ENCODE measurements around the gene E2F2. TPM values are rescaled to one million over a fixed set of nuclear protein-coding genes. Genes with fewer than 3 reads are reported as not detected.

E2F2 gene
- total RNA-seq (2014; rRNA removed; shearing (Covaris generic)) = 1.1 and 1.2 TPM in 2 replicates
- polyA plus RNA-seq (2016; fragmentation: Nextera tagmentation; extraction: Ambion mirVana) = 0.20 and 0.51 TPM in 2 replicates

DNA sequence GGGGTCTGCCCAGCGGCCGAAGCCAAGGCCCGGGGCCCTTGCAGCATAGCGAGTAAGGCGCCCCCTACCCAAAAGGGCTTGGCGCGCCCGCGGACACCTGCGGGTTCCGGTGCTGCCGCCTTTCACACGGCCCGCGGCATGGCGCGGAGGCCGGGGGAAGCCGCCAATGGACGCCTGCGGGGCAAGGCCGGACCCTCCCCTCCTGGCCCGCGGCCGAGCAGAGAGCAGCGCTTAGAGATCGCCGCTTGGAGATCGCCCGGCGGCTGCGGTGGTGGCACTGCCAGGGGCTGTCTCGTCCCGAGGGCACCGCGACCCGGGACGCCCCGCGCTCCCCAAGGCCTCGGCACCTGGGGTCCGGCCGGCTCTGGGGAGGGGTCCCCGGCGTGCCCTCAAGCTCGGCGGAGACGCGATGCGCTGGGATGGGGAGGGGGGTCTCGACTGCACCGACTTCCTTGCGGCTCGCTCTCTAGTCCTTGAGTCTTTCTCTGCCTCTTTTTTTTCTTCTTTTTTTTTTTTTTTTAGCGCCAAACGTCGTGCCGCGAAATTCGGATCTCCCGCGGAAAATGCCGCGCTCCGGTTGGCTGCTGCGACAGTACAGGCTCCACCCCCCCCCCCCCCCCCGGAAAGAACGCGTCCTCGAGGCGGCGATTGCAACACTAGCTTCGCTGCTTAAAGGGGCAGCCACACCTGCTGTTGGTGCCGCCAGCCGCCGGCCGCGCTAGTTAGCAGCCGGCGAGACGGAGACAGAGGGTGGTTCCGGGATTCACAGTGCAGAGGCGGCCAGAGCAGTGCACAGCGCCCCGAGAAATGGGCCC, at the start of gene E2F2:
E2F2 (minus strand) TSS at position 487 of the 815 bp plus-strand sequence; CDS start at position 47, 440 bp downstream.
- no peaks in the 10 kb centered on the region for H3K79me2 ChIP-seq (ENCODE audit: insufficient read depth)
- peaks cover 19% of the 10 kb centered on the region for H3F3A ChIP-seq (ENCODE audit: insufficient read depth)
- H2AFZ ChIP-seq = peak within 1 kb of the TSS; percentile 91
- no peaks in the 10 kb centered on the region for H3K27me3 ChIP-seq (replicated peaks; ENCODE audit: insufficient read depth)
- in situ Hi-C loops (cut with MboI) = no loop called here
- H3K9me2 ChIP-seq (ENCODE audit: insufficient read depth) = no peaks in the 10 kb centered on the region
- peak within 1 kb of the TSS; percentile 70 for H3K9ac ChIP-seq
- peak; percentile 95 for DNase-seq
- H4K20me1 ChIP-seq (ENCODE audit: insufficient read depth) = no peaks in the 10 kb centered on the region
- H3K36me3 ChIP-seq (ENCODE audit: low read depth) = no peaks in the 10 kb centered on the region
- 1% methylated on average over 50 to 51 of the region's 85 CpGs for WGBS, 2 experiments (ENCODE audit: low coverage in 1 of 2, low lambda C conversion rate in 2 of 2, missing lambda C conversion rate in 2 of 2)
- peak within 1 kb of the TSS; percentile 91 for H3K4me2 ChIP-seq (ENCODE audit: unreplicated experiment)
- no peak within 1 kb of the TSS for H3K27ac ChIP-seq
- TF ChIP-seq EZH2phosphoT487 (IDR thresholded peaks at IDR 0.05; ENCODE audit: insufficient read depth, low read depth) (no peak), EZH2 (IDR thresholded peaks at IDR 0.05; ENCODE audit: insufficient read depth, poor library complexity, severe bottlenecking) (no peak)
- H3K4me1 ChIP-seq (ENCODE audit: insufficient read depth) = 0 out of 2 replicates have a peak, but pooled peaks cover 3% of the 10 kb centered on the region
- no peaks in the 10 kb centered on the region for H3K9me3 ChIP-seq (ENCODE audit: low read depth)
- H3K4me3 ChIP-seq = peak within 1 kb of the TSS; percentile 75

DNA sequence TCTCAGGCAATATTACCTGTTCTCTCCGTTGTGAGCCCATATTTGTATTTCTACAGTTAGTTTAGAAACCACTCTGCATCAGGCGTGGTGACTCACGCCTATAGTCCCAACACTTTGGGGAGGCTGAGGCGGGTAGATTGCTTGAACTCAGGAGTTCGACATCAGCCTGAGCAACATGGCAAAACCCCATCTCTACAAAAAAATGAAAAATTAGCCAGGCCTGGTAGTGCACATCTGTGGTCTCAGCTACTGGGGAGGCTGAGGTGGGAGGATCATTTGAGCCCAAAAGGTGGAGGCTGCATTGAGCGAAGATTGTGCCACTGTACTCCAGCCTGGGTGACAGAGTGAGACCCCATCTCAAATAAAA, 47.9 kb upstream of the E2F2 start:
- 79 to 81% methylated on average over 6 of the region's 6 CpGs for WGBS, 2 experiments (ENCODE audit: low coverage in 1 of 2, low lambda C conversion rate in 2 of 2, missing lambda C conversion rate in 2 of 2)
- DNase-seq = no peak
- Histone ChIP-seq H2AFZ (no peak overlapping the region), H3K27ac (peak overlapping the region; percentile 98), H3K9me3 (ENCODE audit: low read depth) (no peaks in the 10 kb centered on the region), H3K9me2 (ENCODE audit: insufficient read depth) (no peaks in the 10 kb centered on the region), H3K4me1 (ENCODE audit: insufficient read depth) (peaks cover 37% of the 10 kb centered on the region), H3F3A (ENCODE audit: insufficient read depth) (peaks cover 43% of the 10 kb centered on the region), H4K20me1 (ENCODE audit: insufficient read depth) (no peaks in the 10 kb centered on the region), H3K36me3 (ENCODE audit: low read depth) (no peaks in the 10 kb centered on the region), H3K9ac (peak overlapping the region; percentile 85), H3K27me3 (replicated peaks; ENCODE audit: insufficient read depth) (no peaks in the 10 kb centered on the region), H3K4me3 (no peak overlapping the region), H3K4me2 (ENCODE audit: unreplicated experiment) (no peak overlapping the region), H3K79me2 (ENCODE audit: insufficient read depth) (no peaks in the 10 kb centered on the region)
- TF ChIP-seq EZH2phosphoT487 (IDR thresholded peaks at IDR 0.05; ENCODE audit: insufficient read depth, low read depth) (no peak), EZH2 (IDR thresholded peaks at IDR 0.05; ENCODE audit: insufficient read depth, poor library complexity, severe bottlenecking) (no peak)
- in situ Hi-C loops (cut with MboI) = no loop called here

GRCh38 chr1:23578311-23578996, 47.4 kb upstream of the E2F2 start:
- Histone ChIP-seq H3K4me3 (no peak overlapping the region), H3K4me2 (ENCODE audit: unreplicated experiment) (peak overlapping the region; percentile 88), H3K27ac (peak overlapping the region; percentile 98), H3K27me3 (replicated peaks; ENCODE audit: insufficient read depth) (no peaks in the 10 kb centered on the region), H3K9ac (peak overlapping the region; percentile 85), H3K9me2 (ENCODE audit: insufficient read depth) (no peaks in the 10 kb centered on the region), H3K36me3 (ENCODE audit: low read depth) (no peaks in the 10 kb centered on the region), H3K4me1 (ENCODE audit: insufficient read depth) (peaks cover 37% of the 10 kb centered on the region), H3K79me2 (ENCODE audit: insufficient read depth) (no peaks in the 10 kb centered on the region), H3F3A (ENCODE audit: insufficient read depth) (peaks cover 43% of the 10 kb centered on the region), H2AFZ (no peak overlapping the region), H4K20me1 (ENCODE audit: insufficient read depth) (no peaks in the 10 kb centered on the region), H3K9me3 (ENCODE audit: low read depth) (no peaks in the 10 kb centered on the region)
- in situ Hi-C loops (cut with MboI) = no loop called here
- WGBS, 2 experiments (ENCODE audit: low coverage in 1 of 2, low lambda C conversion rate in 2 of 2, missing lambda C conversion rate in 2 of 2) = 91 to 95% methylated on average over 4 of the region's 4 CpGs
- DNase-seq = no peak
- TF ChIP-seq EZH2phosphoT487 (IDR thresholded peaks at IDR 0.05; ENCODE audit: insufficient read depth, low read depth) (no peak), EZH2 (IDR thresholded peaks at IDR 0.05; ENCODE audit: insufficient read depth, poor library complexity, severe bottlenecking) (no peak)

DNA sequence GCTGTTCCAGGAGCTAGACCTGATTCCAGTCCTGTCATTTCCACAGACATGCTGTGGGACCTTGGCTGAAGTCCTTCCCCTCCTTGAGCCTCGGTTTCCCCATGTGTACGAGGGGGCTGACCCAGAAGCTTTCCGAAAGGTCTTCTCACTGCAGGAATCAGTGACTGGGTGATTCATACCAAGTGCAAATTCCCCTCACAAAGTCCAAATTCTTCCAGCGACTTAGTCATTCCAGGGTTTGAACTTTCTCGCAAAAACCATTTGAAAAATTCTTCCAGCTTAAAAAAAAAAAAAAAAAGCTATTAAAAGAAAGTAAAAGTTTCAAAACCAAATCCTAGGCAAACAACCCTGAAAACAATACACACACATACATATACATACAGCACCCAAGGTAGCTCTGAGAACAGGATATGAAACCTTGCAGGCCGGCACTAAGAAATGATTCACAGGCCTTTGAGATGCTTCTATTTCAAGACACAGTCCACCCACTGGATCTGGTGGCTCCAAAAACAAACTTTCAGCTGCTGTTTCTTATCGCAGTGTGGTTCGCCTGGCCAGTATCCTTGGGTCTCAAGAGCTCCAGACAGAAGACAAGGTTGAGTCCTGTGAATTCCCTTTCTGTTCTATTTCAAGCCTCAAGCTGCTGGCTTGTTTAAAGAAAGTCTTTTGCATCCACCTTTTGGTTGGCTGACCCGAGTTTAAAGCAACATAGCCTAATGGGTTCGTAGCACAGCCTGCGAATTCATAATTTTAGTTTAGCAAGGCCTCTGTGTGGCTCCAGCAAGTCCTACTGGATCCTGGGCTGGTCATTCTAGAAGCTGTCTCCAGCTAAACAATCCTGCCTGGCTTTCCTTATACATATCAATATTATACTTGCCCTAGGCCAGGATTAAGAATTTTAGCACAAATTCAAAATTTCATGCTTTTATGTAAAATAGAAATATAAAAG, 46.3 kb upstream of the E2F2 start:
- DNase-seq = peak; percentile 92
- peaks cover 43% of the 10 kb centered on the region for H3F3A ChIP-seq (ENCODE audit: insufficient read depth)
- no peaks in the 10 kb centered on the region for H3K27me3 ChIP-seq (replicated peaks; ENCODE audit: insufficient read depth)
- H3K36me3 ChIP-seq (ENCODE audit: low read depth) = no peaks in the 10 kb centered on the region
- peaks cover 37% of the 10 kb centered on the region for H3K4me1 ChIP-seq (ENCODE audit: insufficient read depth)
- H3K27ac ChIP-seq = peak overlapping the region; percentile 98
- H2AFZ ChIP-seq = peak overlapping the region; percentile 9; the same call in 1 of the 2 replicates
- peak overlapping the region; percentile 61 for H3K4me3 ChIP-seq
- peak overlapping the region; percentile 85 for H3K9ac ChIP-seq
- no peaks in the 10 kb centered on the region for H3K79me2 ChIP-seq (ENCODE audit: insufficient read depth)
- TF ChIP-seq EZH2 (IDR thresholded peaks at IDR 0.05; ENCODE audit: insufficient read depth, poor library complexity, severe bottlenecking) (no peak), EZH2phosphoT487 (IDR thresholded peaks at IDR 0.05; ENCODE audit: insufficient read depth, low read depth) (no peak)
- no peaks in the 10 kb centered on the region for H3K9me3 ChIP-seq (ENCODE audit: low read depth)
- no peaks in the 10 kb centered on the region for H3K9me2 ChIP-seq (ENCODE audit: insufficient read depth)
- H4K20me1 ChIP-seq (ENCODE audit: insufficient read depth) = no peaks in the 10 kb centered on the region
- in situ Hi-C loops (cut with MboI) = no loop called here
- H3K4me2 ChIP-seq (ENCODE audit: unreplicated experiment) = peak overlapping the region; percentile 88
- WGBS, 2 experiments (ENCODE audit: low coverage in 1 of 2, low lambda C conversion rate in 2 of 2, missing lambda C conversion rate in 2 of 2) = 7 to 13% methylated on average over 11 of the region's 11 CpGs
